NCI-H2227 treated with DMSO at 0.1 percent for 48 hours (cell line): ENCODE results near the gene RIC3.
A peak's percentile ranks its signal among the peaks of the same experiment; 100 is the strongest.
"Not testable (repeated sequence)": the region's sequence is repeated elsewhere in the genome, so short reads cannot be mapped to it uniquely, and the experiment has no call there.

ENCODE experiments used
- DNase-seq: peaks from one replicate; lab custom pipeline; 2025; lab: John Stamatoyannopoulos, UW

The RIC3 gene

DNA sequence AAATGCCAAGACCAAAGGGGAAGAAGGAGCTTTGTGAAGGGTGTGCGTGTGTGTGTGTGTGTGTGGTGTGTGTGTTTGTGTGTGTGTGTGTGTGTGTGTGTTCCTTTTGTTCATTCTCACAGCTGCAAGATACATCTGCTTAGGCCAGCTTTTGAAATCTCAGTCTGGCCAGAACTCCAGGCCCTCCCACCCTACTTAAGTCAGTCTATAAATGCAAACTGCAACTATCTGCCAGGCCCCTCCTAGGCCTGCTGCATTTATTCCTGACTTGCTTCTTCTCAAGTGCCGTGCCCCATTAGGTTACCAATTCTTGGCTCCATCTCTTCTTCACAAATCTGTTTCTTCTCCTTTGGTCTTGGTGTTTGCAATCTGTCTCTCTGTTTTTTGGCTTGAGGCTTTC is 21.6 kb upstream of the RIC3 start:
- no peak for DNase-seq

DNA sequence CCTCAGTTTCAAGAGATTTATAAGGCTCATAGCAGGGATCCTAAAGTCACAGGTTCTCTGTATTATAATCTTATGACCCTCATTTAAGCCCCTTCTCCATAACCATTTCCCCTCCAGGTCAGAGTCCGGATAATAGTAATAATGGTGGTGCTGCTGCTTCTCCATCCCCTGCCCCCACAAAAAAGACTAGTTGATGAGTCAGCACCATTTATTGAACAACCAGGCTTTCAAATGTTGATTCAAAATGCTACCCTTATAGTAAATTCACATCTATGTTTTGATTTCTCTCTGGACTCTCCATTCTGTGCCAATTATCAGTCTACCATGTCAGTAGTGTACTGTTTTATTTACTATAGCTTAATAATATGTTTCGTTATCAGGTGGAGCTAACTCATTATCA is 17.6 kb upstream of the RIC3 start:
- peak; percentile 61 for DNase-seq

DNA sequence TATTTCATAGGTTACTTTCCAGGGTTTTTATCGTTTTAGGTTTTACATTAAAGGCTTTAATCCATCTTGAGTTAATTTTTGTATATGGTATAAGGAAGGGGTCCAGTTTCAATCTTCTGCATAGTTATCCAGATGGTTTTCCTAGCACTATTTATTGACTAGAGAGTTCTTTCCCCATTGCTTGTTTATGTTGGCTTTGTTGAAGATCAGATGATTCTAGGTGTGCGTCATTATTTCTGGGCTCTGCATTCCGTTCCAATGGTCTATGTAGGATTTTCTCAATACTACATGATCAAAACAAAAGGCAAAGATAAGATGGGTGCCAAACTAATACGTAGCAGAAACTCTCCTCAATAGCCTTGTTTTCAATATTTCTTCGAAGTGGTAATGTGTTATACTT is 14.3 kb upstream of the RIC3 start:
- no peak for DNase-seq

DNA sequence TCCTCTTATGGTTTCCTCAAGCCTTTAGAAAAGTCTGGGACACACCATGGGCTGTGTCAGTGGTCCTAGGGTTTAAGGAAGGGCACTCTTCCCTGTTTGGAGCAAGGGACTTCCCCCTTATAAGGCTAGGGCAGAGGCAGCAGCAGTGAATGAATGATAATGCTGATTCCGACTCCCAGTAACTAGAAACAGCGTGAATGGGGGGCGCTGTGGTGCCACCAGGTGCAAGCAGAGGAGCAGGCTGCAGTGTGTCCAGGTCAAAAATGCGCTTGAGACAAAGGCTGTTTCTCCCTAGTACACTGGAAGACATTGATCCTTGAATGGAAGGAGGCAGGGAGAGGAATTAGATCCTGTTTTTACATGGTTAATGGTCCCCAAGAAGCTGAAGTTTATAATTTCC is 11.6 kb upstream of the RIC3 start:
- DNase-seq, result no peak

DNA sequence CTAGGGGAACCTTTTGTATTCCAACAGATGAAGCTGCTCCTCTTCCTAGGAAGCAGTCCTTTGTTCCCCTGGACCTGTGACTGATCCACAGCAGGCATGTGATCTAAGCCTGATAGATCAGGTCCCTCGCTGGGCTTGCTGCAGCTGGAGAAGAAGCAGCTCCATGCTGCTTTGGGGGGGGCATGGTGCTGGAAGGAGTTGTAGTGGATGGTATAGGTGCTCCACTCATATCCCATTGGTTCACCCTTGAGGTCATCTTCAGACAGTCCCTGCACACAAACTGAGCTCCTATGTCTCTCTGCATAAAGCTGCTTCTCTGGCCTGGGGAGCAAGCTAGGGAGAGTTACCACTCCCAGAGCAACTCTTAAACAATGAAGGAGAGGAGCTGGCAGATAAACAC is 9.5 kb upstream of the RIC3 start:
- no peak for DNase-seq

DNA sequence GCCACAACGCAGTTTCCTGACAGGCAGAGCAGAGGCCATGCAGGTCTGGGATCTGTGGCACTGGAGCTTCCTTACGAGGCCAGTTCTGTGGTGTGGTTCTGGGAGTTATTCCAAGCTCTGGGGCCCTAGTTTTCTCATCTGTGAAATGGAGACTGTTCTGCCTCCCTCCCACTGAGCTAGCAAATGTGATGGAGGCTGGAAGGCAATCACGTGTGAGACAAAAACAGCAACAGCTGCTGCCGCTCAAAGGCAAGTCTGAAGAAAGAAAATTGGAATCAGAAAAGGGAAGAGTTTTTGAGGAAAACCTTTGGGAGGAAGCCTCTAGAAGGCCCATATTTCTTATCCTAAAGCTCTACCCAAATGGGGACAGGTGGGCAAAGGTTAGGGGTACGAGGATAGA is 8.3 kb upstream of the RIC3 start:
- no peak for DNase-seq

DNA sequence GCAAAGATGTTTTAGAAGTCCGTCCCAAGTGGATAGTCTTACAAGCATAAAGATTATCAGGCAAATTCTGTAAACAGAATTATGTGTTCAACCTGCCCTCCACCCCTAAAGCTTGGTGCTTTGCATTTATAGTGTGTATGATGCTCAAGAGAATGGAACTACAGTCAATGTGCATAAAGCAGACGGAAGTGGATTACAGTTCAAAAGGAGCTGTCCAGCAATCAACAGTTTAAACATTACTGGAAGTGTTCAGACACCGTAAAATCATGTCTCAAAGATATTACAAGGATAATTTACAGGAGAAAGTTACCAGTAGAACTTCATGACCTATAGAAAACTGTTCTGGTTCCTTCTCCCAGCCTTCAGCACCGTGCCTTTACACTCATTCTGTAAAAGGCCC is 1.0 kb downstream of the RIC3 start:
- no peak for DNase-seq

DNA sequence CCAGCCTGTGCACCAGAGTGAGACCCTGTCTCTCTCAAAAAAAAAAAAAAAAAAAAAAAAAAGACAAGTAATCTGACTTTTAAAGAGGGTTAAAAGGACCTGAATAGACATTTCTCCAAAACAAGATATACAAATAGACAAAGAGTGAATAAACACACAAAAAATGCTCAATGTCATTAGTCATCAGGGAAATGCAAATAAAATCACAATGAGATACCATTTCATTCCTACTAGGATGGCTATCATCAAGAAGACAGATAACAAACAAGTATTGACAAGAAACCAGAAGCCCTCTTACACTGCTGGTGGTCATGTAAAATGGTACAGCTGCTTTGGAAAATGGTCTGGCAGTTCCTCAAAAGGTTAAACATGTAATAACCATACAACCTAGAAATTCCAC is 4.1 kb downstream of the RIC3 start:
- DNase-seq, result no peak

DNA sequence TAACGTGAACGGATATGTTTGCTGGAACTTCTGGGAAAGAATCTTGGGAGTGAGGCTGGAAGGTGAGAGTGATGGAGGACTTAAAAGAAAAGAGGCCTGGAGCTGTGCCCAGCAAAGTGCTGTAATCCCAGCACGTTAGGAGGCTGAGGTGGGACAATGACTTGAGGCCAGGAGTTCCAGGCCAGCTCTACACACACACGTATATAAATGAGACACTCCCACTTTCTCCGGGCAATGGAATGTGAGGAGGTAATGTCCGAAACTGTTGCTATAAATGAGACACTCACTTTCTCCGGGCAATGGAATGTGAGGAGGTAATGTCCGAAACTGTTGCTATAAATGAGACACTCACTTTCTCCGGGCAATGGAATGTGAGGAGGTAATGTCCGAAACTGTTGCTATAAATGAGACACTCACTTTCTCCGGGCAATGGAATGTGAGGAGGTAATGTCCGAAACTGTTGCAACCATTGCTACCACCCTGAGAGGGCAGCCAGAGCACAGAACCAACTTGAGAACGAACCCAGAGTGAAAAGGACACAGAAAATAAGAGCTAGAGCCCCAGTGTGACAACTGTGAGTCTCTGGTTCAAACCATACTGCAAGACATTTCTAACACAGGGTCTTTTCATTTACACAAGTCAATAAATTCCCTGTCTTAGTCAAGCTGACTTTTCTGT is 7.1 kb downstream of the RIC3 start:
- DNase-seq, result not testable (repeated sequence)

DNA sequence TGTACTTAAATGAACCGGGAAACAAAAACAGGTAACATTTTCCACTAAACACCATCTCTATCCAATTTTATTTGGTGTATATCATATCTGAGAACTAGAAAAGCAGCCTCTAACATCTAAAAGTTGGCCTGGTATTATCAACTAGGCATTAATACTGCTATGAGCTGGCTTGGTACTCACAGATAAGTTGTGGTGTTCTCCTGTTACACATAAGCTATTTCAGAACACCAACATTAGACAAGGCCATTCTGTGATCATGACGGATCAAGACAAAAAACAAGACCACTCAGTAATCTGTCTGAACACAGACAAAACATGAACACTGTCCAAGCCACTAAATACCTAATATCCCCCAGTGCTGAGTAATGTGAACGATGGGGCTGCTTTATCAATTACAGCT is 11.9 kb downstream of the RIC3 start:
- no peak for DNase-seq

DNA sequence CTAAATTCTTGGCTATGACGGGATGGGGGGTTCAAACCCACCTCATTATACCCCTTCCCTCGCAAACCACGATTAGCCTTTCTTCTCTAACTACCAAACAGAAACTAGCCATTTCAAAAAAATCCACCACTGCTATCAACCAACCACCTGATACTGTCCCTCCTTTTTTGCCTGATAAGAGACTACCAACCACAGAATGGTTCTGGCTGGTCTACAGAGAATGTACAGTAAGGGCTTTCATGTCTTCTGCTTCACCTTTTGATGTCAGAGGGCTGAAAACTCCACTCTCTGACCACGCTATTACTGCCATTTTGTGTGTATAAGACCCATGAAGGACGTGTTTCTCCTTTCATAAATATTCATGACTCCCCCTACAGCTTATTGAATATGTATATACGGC is 19.1 kb downstream of the RIC3 start:
- no peak for DNase-seq

DNA sequence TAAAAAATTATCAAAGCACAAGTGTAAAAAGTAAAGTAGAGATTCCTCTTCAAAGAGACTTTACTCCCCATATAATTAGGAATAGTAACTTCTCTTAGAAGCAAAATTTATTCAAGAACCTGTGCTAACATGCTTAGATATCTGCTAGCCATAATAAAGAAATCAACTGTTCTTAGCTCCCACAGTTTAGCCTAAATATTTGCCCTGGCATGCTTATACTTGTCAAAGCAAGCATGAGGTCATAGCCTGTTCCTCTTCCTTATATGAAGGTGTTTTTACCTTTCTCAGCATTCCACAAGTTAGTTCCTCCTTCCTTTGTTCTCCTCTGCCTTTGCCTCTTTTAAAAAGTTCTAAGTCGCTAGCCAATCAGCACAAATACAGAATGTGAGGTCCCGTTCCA is 30.3 kb downstream of the RIC3 start:
- DNase-seq, result no peak

DNA sequence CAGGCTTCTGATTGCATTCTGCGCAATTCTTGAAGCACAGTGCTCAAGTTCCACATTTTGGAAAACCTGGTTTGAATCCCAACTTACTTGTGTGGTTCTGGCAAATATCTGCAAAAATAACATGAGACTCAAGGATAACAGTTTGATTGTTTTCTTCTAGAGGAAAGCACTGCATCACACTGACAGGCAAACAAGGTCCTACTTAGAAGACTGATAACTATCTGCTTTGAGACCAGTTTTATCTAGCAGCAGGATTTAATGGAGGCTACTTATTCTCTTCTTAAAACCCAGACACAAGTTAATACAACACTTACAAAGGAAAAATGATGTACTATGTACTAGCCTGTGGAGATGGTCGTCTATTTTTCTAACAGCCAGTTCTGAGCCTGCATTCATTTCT is 41.4 kb downstream of the RIC3 start:
- peak; percentile 32 for DNase-seq

DNA sequence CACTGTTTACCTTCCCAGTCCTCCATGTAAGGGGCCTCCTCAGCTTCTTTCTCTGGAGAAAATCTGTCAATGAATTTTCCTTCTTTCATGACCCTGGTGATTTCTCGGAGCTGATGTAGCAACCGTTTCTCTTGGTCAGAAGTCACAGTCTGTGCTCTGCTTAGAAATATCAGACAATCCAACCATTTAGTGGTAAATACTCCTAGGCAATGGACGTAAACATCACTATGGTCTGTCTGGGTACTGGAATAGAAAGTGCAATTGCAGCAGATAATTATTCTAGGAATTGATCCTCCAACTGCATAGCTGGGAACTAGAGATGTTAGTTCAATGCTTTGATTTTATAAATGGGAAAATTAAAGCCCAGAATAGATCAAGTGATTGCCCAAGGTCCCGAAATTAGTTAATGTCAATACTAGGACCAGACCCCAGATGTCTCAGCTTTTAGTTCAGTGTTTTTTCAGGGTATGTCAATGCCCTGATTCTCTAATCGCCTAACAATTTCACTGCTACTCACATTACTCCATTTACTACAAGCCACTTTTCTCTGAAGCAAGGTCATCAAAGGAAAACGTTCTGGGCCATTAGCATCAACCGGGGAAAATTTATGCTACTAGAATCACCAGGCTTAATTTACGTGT is 42.1 kb downstream of the RIC3 start:
- DNase-seq, result peak; percentile 46

DNA sequence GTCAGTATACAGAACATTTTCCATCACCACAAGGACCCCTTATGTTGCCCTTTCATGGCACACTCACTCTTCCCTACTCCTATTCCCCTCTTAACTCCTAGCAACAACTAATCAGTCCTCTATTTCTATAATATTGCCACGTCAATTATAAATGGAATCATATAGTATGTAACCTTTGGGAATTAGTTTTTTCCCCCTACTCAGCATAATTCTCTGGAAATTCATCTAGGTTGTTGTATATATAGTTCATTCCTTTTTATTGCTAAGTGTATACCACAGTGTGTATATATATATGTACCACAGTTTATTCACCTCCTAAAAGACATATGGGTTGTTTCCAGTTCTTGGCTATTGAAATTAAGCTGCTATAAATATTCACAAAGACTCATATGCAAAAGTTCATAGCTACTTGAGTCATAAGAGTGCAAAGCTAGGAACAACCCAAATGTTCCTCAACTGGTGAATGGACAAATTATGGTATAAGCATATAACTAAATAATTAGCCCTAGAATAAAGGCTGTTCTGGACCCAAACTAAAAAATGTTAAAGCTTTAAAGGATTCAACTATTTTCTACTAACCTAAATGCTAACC is 46.6 kb downstream of the RIC3 start:
- no peak for DNase-seq

DNA sequence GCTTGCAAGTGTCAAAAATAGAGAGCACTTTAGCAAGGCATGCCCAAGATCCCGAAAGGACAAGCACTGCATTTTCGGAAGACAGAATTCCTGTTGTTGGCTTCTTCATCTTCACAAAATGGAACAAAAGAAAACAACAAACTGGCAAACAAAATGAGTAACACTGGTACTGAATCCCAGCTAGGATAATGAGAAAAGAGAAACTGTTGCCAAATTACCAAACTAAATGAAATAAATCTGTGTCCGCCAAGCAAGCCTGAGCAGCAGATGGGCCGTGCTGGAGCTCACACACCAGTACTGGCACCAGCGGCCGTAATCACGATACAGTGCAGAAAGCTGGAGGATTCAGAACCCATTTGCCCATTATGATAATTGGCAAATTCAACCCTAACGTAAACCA is 57.2 kb downstream of the RIC3 start:
- no peak for DNase-seq

DNA sequence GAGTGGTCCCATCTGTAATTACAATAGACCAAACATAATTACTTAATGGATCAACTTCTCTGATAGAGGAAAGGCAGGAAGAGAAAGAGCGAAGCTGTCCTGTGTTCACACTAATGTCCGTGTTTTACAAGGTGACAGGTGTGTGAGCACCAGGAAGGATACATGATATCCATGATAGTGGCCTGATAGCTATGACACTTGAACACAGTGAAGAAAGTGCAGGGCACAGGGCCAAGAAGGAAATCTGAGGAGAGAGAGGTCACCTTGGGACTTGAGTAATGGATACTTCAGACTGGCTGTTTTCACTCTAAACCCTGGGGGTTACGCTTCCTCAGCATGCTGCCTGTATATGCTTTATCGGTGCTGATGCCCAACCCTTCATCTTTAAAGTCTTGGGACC is 58.4 kb downstream of the RIC3 start:
- no peak for DNase-seq

DNA sequence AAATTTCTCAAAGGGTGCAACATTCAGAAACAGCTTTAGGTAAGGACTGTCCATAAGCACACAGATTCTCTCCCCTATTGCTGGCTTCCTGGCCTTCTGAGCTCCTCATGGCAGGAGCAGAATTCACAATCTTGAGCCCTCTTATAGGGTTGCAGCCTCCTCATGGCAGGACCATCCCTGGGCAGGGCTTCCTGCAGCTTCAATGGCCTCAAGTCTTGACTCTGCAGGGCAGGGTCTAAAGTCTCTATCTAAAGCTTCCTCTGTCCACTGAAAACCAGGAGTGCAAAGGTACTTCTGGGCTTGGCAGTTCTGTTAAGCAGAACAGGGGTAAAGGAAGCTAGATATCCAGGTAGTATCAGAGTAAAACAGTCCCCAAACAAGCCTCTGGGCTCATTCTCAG is 59.1 kb downstream of the RIC3 start:
- no peak for DNase-seq

DNA sequence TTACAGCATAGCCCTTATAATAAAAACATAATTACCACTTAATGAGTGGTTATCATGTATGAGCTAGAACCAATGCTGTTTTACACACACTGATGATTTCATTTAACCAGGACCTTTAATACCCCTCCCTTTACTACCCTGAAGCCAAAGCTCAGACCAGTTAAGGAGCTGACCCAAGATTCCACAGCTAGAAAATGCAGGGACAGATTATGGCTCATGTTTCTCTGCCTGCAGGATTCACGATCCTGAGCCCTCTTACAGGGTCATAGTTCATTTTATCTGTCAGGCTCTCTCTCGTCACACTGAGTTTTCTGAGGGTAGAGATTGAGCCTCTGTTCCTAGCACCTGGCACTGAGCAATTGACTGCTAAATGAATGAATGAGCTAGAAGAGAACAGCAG is 60.4 kb downstream of the RIC3 start:
- DNase-seq, result no peak

DNA sequence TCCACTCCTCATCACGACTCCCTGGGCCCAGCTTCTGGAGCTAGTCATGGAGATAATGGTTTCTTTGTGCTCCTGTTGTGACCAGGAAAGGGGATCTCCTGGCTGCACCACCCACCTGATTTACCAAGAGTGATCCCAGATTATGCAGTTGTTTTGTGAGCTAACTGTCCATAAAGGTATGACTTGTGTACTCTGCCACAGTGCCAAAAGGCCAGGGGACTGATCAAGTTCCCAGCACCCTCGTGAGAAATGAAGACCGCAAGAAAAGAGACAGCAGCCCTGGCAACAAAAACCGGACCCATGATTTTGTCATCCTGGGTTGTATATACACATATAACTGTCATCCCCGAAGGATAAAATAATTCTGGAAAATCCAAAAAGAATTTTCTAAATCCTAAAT is 61.2 kb downstream of the RIC3 start:
- DNase-seq, result no peak

DNA sequence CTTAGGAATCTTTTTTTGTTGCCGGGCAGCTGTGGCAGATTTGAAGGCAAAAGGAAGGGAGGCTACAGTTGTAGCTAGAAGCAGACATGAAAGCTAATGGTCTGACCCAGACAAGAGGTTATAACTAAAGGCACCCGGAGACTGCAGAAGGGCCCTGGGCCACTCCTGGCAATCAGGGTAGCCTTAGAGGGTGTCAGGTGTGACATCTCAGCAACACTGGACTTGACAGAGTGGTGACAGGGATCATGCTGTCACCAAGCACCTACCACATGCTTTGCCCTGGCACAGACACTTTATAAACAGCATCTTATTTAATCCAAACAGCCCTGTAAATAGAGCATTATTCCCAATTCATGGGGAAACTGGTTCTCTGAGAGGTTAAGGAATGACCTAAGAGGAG is 62.1 kb downstream of the RIC3 start:
- no peak for DNase-seq

DNA sequence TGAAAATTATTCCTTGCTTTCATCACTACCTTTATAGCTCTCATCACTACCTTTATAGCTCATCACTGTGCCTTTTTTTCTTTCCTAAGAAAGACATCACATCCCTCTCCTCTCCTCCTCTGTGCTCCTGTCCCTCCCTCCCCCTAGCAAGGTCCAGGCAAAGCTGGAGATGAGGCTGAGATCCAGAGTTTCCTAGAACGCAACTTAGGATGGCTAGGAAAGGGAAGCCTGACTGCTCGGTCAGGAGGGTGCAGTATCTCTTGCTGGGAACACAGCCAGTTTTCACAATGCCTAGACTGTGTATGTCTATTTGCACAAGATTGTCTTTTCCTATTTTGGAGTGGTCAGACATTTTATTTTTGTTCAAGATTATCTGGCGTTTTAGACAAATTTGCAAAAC is 63.2 kb downstream of the RIC3 start:
- no peak for DNase-seq

DNA sequence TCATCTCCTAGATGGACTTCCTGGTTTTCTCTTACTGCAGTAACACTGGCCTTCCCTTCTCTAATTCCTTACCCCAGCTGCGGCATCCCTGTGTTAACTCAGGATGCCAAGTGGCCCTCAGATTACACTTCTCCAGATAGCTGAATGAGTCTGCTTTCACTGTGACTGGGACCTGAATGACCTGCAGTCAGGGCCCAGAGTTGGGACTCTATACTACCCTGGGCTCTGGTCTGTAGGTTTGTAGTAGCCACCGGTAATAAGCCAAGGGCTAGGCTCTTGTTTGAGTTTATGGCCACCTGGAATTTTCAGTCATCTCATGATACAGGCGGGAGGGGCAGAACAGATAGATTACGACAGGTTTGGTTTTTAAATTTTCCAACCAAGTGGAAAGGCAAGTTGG is 63.7 kb downstream of the RIC3 start:
- no peak for DNase-seq

DNA sequence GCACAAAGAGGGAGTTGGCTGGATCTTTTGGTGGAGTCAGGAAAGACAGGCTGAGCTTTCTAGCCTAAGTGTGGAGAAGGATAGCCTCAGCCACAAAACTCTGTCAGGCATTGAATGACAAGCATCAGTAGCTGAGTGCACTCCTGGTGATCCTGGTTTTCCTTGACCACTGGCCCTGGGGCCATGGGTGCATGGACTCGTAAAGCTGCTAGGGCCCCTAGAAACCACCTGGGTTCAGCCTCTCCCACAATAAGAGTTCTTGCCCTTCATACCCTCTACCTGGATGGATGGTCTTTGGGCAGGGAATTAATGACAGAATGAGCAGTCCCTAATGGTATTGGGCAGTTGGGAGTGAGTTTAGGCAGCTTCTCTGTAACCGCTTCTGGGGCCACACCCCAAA is 64.9 kb downstream of the RIC3 start:
- DNase-seq, result no peak
